Type B pancreatic cell (in vitro differentiated cells): ENCODE measurements around the gene DDX49. TPM values are rescaled to one million over a fixed set of nuclear protein-coding genes. Genes with fewer than 3 reads are reported as not detected.

Experiments used
- DNase-seq: peaks from one replicate; pipeline ENCODE4 v3.0.0; 2021; ENCODE audit warnings: mixed read lengths; ENCODE audit not compliant: unreplicated experiment; ENCODE audit errors: extremely low spot score
- H3K27ac Mint-ChIP-seq: 2 replicates; pipeline ENCODE4 v1.8.0; 2021; ENCODE audit warnings: mild to moderate bottlenecking, mixed read lengths
- H3K27me3 Mint-ChIP-seq: 2 replicates; pipeline ENCODE4 v1.8.0; 2021; ENCODE audit warnings: mixed read lengths
- H3K36me3 Mint-ChIP-seq: 2 replicates; pipeline ENCODE4 v1.8.0; 2021; ENCODE audit warnings: mixed read lengths
- H3K4me1 Mint-ChIP-seq: one replicate; pipeline ENCODE4 v1.8.0; 2021; ENCODE audit warnings: mixed read lengths; ENCODE audit not compliant: unreplicated experiment
- H3K4me3 Mint-ChIP-seq: 2 replicates; pipeline ENCODE4 v1.8.0; 2021; ENCODE audit warnings: mild to moderate bottlenecking, mixed read lengths
- H3K9me3 Mint-ChIP-seq: 2 replicates; pipeline ENCODE4 v1.8.0; 2021; ENCODE audit warnings: mixed read lengths
- total RNA-seq: library from RNA; stranded (reverse); gene quantifications from 2 replicates; pipeline ENCODE4 v1.2.1, GENCODE V29; 2021; ENCODE audit warnings: low replicate concordance
- TF ChIP-seq, protein P1 (sequence below): fragments of 200-600 bp; sonication (generic); conservative IDR thresholded peaks from 2 replicates; pipeline ENCODE4 v1.5.0; 2021; ENCODE audit warnings: antibody characterized with exemption, mild to moderate bottlenecking

DDX49 gene
- total RNA-seq, 1 donor from 2014 or later = 58.3 TPM

DNA sequence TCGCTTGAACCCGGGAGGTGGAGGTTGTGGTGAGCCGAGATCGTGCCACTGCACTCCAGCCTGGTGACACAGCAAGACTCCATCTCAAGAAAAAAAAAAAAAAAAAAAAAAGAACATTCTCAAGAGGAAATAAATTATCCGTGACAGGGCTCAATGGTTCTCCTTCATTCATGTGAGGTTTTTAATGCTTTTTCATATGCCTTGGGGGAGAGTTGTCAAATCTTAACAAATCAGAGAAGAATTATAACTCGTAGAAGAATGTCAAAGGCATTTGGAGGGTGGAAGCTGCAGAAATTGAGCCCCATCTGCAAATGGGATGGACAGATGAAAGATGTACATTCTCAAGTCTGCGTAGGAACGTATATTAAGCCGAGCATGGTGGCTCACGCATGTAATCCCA lies 56.4 kb downstream of the DDX49 start:
- TF ChIP-seq, protein P1, sequence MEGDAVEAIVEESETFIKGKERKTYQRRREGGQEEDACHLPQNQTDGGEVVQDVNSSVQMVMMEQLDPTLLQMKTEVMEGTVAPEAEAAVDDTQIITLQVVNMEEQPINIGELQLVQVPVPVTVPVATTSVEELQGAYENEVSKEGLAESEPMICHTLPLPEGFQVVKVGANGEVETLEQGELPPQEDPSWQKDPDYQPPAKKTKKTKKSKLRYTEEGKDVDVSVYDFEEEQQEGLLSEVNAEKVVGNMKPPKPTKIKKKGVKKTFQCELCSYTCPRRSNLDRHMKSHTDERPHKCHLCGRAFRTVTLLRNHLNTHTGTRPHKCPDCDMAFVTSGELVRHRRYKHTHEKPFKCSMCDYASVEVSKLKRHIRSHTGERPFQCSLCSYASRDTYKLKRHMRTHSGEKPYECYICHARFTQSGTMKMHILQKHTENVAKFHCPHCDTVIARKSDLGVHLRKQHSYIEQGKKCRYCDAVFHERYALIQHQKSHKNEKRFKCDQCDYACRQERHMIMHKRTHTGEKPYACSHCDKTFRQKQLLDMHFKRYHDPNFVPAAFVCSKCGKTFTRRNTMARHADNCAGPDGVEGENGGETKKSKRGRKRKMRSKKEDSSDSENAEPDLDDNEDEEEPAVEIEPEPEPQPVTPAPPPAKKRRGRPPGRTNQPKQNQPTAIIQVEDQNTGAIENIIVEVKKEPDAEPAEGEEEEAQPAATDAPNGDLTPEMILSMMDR = no peak
- Mint-ChIP-seq H3K4me3 (no peak overlapping the region), H3K4me1 (peaks cover 5% of the 10 kb centered on the region), H3K36me3 (no peaks in the 10 kb centered on the region), H3K27ac (peak overlapping the region; percentile 34), H3K9me3 (no peaks in the 10 kb centered on the region), H3K27me3 (peaks cover 22% of the 10 kb centered on the region)
- DNase-seq = no peak

Other genes with a start within 250 kb of the DDX49 start
- gene CRTC1, start 236.0 kb upstream of the DDX49 start, total RNA-seq = 14.2 and 20.2 TPM in 2 replicates
- gene COMP, start 128.4 kb upstream of the DDX49 start, total RNA-seq = 0.12 and 0.43 TPM in 2 replicates
- gene UPF1, start 87.8 kb upstream of the DDX49 start, total RNA-seq = 72.1 and 76.5 TPM in 2 replicates
- gene CERS1, start 23.6 kb upstream of the DDX49 start, total RNA-seq = 6.4 and 14.8 TPM in 2 replicates
- 171 and 213 TPM in 2 replicates for gene COPE, start 328 bp upstream of the DDX49 start, total RNA-seq
- 20.8 and 38.6 TPM in 2 replicates for gene HOMER3, start 21.5 kb downstream of the DDX49 start, total RNA-seq
- gene SUGP2, start 113.8 kb downstream of the DDX49 start, total RNA-seq = 58.6 and 123 TPM in 2 replicates
- 28.2 and 34.6 TPM in 2 replicates for gene ARMC6, start 113.9 kb downstream of the DDX49 start, total RNA-seq
- 10.0 and 13.4 TPM in 2 replicates for gene SLC25A42, start 144.3 kb downstream of the DDX49 start, total RNA-seq
- 29.1 and 45.2 TPM in 2 replicates for gene TMEM161A, start 218.8 kb downstream of the DDX49 start, total RNA-seq